SW480 (cell line): ENCODE measurements around the gene FAT3.

ENCODE experiments used
- DNase-seq: peaks from one replicate; pipeline ENCODE4 v3.0.0-alpha.2; 2016; ENCODE audit warnings: low spot score

The FAT3 gene

DNA sequence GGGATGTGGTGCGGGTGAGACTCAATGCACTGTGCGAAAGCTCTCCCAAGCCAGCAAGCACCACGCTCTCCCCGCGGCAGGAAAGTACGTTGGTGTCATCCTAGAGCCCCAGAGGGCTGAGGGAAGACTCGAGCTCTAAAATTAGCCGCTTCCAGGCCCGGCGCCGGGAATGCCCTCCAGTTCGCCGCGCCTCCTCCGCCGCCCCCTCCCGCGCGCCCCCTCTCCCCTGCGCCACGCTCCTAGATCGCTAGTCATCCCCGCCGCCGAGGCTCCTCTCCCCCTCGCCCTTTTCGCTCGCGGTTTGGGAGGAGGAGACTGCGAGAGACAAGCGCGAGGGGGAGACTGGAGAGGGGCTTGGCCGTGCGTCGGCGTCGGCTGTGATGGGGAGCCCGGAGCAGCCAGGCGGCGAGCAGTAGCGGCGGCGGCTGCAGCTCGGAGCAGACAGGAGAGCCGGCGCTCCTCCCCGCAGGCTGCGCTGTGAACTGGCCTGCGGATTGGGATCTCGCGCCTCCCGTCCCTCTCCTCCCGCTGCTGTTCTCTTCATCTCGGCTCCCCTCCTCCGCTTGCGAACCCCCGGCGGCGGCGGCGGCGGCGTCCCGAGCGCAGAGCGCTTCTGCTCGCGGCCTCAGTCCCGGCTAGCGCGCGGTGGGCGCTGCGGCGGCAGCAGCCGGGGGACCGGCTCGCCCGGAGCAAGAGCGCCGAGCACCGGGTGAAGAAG lies at the start of gene FAT3:
Gene FAT3 (plus strand): TSS at position 412 of the 718 bp plus-strand sequence. CDS start 127,295 bp downstream, outside the sequence.
- no peak for DNase-seq

GRCh38 chr11:92179017-92179670 lies 45.5 kb upstream of the FAT3 start:
- DNase-seq = no peak

GRCh38 chr11:92180226-92180625 lies 44.4 kb upstream of the FAT3 start:
- no peak for DNase-seq

GRCh38 chr11:92180664-92181251 lies 43.9 kb upstream of the FAT3 start:
- no peak for DNase-seq

DNA sequence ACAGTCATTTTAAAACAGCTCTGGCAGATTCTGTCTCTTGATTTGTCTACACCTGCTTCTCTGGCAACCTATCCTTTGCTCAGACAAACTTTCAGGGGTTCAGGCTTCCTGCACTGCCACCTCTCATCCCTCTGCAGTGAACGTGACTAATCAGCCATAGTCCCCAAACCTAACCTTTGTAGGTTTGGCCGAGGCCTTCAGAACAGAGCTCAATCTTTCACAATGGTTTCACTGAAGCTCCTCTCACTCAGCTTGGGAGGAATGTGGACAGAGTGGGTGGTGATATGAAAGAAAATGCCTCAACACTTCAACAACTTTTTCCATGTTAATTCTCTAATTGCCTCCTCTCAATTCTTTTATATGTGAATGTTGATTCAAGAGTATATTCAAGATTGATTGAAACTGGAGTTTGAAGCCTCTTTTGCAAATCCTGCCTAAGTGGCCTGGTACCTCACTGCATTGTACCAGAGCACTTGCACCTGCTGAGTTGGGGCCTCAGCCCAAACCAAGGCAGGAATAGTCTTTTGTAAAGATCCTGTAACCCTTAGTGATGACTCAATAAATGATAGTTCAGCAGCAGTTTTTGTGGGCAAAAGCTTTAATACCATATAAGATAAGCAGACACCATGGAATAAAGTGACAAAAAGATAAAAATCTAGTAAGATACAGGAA lies 33.9 kb upstream of the FAT3 start:
- no peak for DNase-seq

DNA sequence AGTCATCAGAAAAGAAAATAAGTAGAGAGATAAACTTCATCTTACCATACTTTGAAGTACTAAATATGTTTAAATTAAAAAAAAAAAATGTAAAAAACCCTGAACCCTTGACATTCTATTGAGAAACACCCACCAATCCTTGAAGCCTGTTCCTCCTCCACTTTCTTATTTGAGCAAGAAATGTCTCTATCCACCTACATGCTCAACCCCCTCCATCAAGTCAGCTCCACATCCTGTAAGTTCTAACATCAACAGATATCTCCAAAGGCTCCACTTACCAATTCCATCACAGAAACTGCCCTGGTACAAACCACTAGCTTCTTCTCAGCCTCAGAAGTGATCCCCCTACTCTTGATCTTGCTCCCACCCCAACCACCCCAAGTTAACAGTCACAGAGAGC lies 32.5 kb upstream of the FAT3 start:
- no peak for DNase-seq

GRCh38 chr11:92198268-92198667 lies 26.4 kb upstream of the FAT3 start:
- no peak for DNase-seq

DNA sequence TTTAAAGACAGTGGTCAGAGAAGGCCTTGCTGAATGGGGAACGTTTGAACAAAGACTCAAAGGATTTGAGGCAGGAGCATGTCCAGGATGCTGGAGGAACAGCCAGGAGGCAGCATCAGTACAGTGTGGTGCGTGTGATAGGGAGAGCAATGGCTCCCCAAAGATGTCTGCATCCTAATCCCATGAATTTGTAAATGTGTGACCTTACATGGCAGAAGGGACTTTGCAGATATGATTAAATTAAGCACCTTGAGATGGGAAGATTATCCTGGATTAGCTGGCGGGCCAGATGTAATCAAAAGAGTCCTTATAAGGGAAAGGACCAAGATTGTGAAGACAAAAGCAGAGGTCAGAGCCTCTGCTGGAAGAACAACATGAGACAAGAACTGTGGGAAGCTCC lies 24.6 kb upstream of the FAT3 start:
- DNase-seq = no peak

GRCh38 chr11:92204731-92205130 lies 19.9 kb upstream of the FAT3 start:
- no peak for DNase-seq

GRCh38 chr11:92206441-92206840 lies 18.2 kb upstream of the FAT3 start:
- no peak for DNase-seq

- peak; percentile 24 for DNase-seq
Measured at GRCh38 chr11:92211576-92212167, 12.9 kb upstream of the FAT3 start.

GRCh38 chr11:92212530-92212929 lies 12.1 kb upstream of the FAT3 start:
- DNase-seq = no peak

GRCh38 chr11:92216789-92217188 lies 7.8 kb upstream of the FAT3 start:
- no peak for DNase-seq

GRCh38 chr11:92219476-92219875 lies 5.1 kb upstream of the FAT3 start:
- no peak for DNase-seq

- no peak for DNase-seq
Measured at GRCh38 chr11:92222701-92223100, 1.9 kb upstream of the FAT3 start.

GRCh38 chr11:92224054-92224406 lies 588 bp upstream of the FAT3 start:
- DNase-seq = no peak

DNA sequence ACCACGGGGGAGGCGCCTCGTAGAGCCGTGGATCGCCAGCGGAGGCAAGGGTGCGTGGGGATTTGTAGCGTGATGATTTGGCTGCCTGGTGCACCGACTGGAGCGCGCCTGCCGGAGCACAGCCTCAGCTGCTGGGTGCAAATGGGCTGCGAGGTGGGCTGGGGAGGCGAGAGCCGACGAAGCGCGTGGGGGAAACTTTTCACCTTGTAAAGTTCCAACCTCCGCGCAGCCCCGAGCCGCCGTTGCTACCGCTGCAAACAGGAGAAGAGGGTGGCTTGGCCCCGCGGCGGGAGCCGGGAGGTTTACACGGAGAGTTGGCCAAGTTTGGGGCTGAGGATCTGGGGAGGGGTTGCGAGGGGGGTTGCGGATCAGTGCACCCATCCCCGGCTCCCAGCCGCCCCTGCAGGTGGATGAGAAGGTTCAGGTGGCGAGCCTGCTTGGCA lies 528 bp downstream of the FAT3 start:
- DNase-seq = no peak

DNA sequence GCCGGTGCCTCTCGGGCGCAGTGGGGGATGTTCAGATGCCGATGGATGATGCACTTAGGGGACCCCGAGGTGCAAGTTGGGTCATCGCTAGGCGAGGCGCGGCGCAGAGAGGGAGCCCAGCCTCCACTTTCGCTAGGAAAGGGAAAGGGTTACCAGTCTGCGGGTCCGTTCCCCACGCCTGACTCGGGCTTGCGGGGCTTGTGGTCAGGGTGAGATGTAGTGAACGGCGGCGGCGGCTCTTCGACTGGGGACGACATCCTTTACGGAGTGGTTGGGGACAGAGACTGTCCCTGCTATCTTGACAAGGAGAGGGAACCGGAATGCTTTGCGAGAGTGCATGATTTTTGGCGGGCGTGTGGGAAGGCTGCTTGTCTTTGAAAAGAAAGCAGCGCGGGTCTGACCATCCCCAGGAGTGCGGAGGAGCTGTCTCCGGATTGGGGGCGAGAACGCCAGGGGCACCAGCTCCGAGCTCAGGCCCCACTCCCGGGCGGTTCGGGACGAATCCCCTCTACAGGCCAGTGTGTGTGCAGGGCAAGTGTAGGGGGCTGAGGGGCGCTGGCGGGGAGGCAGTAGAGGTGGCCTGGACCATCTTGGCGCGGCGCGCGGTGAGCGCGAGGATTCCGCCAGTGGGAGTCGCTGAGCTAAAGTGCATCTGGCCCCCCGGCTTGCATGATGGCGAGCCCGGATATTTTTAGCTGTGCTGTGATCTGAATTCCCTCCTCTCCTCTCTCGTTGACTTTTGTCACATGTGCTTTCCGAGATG lies 1.1 kb downstream of the FAT3 start:
- no peak for DNase-seq

GRCh38 chr11:92226331-92227229 lies 2.0 kb downstream of the FAT3 start:
- DNase-seq = no peak

DNA sequence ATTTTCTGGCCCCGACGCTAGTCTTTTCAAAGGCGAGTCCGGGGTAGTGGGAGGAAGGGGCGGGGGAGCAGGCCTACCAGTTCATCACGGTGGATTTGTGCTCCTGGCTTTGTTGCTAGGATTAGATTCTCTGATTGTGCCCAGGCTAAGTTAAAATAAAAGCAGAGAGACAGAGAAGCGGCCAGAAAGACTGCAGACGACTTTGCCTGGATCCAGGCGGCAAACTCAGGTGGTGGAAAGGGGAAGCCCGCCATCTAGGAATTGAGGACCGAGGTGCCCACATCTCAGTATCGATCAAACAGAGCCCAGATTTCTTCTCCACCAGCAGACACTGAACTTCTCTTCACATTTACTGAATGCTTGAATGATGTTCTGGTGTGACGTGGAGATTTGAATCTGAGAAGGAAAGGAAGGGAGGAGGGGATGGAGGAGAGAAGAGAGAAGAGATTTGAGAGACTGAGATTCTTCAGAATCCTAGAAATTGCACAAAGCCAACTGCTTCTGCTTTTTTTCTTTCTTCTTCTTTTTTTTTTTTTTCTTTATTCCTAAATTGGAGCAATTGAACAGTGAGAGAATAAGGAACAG lies 2.7 kb downstream of the FAT3 start:
- DNase-seq = no peak
